ENCODE results near the gene SPSB4.

The SPSB4 gene

DNA sequence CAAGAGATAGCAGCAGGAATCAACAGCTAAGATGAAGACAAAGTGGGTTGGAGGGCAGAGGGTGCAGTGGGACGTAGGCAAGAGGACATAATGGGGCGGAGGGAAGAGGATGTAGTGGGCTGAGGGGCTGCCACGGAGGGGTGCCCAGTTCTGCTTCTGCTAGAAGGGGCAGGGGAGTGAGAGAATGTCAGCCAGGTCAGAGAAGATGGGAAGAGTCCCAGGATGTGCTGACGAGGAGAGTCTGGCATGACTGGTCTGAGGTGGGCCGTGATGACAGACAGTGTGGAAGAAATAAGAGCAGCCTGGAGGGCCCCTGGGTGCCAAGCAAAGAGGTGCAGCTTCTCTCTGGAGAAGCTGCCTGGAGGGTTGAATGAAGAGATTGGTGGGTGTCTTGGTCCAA is 4.0 kb downstream of the SPSB4 start:
- H3K4me3 ChIP-seq (ENCODE audit: low read depth, low read length): no peak overlapping the region
- no peak for DNase-seq (ENCODE audit: low read depth)
- TF ChIP-seq, protein P1, sequence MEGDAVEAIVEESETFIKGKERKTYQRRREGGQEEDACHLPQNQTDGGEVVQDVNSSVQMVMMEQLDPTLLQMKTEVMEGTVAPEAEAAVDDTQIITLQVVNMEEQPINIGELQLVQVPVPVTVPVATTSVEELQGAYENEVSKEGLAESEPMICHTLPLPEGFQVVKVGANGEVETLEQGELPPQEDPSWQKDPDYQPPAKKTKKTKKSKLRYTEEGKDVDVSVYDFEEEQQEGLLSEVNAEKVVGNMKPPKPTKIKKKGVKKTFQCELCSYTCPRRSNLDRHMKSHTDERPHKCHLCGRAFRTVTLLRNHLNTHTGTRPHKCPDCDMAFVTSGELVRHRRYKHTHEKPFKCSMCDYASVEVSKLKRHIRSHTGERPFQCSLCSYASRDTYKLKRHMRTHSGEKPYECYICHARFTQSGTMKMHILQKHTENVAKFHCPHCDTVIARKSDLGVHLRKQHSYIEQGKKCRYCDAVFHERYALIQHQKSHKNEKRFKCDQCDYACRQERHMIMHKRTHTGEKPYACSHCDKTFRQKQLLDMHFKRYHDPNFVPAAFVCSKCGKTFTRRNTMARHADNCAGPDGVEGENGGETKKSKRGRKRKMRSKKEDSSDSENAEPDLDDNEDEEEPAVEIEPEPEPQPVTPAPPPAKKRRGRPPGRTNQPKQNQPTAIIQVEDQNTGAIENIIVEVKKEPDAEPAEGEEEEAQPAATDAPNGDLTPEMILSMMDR (IDR thresholded peaks at IDR 0.05; ENCODE audit: control insufficient read depth, extremely low read depth, insufficient read depth): no peak

DNA sequence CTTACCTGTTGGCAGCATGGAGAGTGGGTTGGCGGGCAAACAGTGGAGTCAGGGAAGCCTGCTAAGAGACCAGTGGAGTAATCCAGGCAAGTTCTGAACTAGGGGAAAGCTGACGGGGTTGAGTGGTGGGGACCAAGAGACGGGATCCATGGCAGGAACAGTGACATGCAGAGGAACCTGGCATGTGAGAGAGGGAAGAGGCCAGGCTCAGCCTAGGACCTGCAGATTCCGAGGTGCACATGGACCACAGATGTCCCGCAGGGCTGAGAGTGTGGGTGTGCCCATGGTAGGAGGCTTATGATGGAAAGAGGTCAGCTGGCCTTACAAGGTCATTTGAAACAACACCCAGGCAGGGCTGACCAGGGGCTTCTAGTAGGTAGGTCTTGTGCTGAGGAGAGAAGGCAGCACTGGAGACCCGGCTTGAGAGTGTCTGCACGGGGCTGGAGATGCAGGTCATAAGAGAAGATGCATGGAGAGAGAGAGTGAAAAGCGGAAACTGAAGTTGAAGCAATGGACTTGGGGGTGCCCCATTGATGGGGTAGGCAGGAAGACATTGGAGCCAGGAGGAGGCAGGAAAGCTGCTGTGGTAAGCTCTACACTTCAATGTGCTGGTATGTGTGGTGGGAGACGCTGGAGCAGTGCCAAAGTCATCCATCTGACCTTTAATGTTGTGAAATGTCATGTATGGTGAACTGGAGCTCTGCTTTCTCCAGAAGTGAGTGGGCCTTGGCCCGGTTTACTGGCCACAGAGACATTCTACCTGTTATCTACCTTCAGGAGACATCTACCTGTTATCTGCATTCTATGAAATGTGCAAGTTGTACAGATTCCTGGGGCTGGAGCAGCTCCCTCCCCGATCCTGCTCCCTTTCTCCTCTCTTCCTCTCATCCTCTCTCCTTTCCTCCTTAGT is 4.6 kb downstream of the SPSB4 start:
- no peak overlapping the region for H3K4me3 ChIP-seq (ENCODE audit: low read depth, low read length)
- TF ChIP-seq, protein P1 (IDR thresholded peaks at IDR 0.05; ENCODE audit: control insufficient read depth, extremely low read depth, insufficient read depth): no peak
- no peak for DNase-seq (ENCODE audit: low read depth)

DNA sequence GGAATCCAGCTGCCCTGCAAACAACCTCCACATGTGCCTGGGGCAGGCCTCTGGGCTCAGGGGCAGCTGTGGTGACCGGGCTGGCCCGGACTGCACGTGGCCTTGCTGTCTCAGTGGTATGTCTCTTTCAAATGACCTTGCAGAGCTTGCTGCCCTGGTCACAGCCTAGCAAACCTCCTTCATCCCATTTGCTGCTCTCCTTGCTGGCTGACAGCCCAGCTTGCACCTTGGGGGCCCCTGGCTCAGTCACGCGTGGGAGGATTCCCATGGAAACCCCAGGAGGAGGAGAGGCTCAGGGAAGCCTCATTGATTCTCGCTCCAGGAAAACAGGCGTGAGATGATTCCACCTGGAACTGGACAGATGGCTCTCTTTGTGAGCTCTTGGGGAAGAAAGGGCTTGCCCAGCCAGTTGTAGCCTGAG is 5.6 kb downstream of the SPSB4 start:
- TF ChIP-seq, protein P1 (IDR thresholded peaks at IDR 0.05; ENCODE audit: control insufficient read depth, extremely low read depth, insufficient read depth): no peak
- no peak for DNase-seq (ENCODE audit: low read depth)
- H3K4me3 ChIP-seq (ENCODE audit: low read depth, low read length): no peak overlapping the region

DNA sequence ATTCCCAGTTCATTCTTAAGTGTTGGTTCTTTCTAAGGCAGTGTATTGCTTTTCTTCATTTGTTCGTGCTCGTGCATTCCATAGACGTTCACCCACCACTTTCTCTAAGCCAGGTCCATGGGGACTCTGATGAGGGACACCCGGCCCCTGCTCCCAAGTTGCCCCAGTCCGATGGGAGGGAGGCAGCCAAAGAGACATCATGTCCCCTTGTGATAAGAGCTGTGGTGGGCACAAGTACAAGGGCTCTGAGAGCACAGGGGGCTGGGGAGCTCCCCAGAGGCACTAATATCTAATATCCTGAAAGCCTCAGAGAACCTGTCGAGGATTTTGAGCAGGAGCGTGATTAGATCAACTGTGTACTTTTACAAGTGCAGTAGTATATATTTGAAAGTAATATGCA is 6.3 kb downstream of the SPSB4 start:
- TF ChIP-seq, protein P1 (IDR thresholded peaks at IDR 0.05; ENCODE audit: control insufficient read depth, extremely low read depth, insufficient read depth): no peak
- H3K4me3 ChIP-seq (ENCODE audit: low read depth, low read length): no peak overlapping the region
- DNase-seq (ENCODE audit: low read depth): no peak

DNA sequence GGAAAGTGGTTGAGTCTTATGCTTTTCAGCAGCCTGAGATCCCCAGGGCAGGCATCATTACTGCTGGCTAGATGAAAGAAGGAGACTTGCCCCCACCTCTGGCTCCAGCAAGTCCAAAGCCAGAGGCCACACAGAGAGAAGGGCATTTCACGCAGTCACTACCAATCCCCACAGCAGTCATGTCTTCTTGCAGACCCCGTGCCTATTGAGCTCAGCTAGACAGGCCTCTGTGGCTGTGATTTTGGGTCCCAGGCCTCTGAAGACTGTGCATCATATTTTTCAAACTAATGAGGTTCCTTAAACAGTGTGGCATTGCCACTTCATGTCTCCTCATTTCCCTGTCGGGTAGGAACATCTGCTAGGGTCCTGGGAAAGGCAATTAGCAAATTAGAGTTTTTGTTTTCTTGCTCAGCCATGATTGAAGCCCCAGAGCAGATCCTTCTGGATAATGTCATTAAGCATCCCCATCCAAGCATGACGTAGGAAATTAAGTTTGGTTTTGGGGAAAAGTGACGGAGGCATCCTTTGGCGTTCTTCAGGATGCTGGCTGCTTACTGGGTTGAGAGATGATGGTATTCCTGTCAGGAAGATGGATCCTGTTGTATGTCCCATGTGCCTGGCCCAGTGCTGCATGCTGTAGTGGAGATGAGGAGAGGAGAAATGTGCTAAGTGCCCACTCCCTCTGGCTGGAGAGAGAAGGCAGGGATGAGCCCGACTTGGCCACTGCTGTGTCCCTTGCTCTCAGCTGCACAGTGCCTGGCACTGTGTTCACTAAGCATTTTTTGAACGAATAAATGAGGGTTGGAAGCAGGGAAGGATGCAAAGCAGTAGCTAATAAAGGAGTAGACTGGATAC is 7.0 kb downstream of the SPSB4 start:
- TF ChIP-seq, protein P1 (IDR thresholded peaks at IDR 0.05; ENCODE audit: control insufficient read depth, extremely low read depth, insufficient read depth): no peak
- no peak overlapping the region for H3K4me3 ChIP-seq (ENCODE audit: low read depth, low read length)
- DNase-seq (ENCODE audit: low read depth): no peak

DNA sequence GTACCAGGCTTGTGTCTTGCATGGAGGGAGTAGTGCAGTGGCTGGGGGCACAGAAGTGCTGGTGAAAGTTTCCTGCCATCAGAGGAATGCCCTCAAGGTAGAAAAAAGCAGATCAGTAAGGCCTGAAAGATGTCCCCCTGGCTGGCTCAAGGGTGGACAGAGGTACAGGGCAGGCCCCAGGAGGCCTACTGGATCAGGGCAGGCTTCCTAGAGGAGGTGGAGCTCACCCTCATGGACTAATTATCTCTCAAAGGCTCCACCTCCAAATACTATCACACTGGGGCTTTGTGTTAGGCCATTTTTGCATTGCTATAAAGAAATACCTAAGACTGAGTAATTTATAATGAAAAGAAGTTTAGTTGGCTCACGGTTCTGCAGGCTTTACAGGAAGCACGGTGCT is 7.8 kb downstream of the SPSB4 start:
- no peak overlapping the region for H3K4me3 ChIP-seq (ENCODE audit: low read depth, low read length)
- TF ChIP-seq, protein P1 (IDR thresholded peaks at IDR 0.05; ENCODE audit: control insufficient read depth, extremely low read depth, insufficient read depth): no peak
- DNase-seq (ENCODE audit: low read depth): no peak

All from LNCaP clone FGC (cell line).